ENCODE results near the gene PDE4B. TPM values are rescaled to one million over a fixed set of nuclear protein-coding genes. Genes with fewer than 3 reads are reported as not detected.

PDE4B gene
- total and polyA plus RNA-seq, 12 donors = 2.0 to 63.2 (median 15.3) TPM

DNA sequence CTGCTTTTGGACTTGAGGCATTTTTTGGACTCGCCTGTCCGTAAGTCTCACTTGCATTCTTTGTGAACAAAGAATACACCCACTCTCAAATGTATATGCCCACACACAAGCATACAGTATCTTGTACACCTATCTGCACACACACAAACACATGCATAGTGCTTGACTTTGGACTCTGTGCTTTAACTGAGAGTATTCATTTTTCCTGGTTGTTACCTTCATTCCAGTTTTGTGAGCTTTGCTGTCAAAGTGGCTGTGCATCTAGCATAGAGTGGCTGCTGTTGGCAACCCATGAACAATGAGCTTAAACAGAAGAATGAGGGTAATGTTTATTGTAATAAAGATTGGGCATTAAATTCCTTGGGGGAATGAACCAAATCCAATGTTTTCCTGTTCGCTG, 199.0 kb downstream of the PDE4B start:
- H3K4me3 ChIP-seq = no peak overlapping the region
- H3K27me3 ChIP-seq = peaks cover 0 to 6% (median 4%) of the 10 kb centered on the region in 7 donors
- TF ChIP-seq, protein P1, sequence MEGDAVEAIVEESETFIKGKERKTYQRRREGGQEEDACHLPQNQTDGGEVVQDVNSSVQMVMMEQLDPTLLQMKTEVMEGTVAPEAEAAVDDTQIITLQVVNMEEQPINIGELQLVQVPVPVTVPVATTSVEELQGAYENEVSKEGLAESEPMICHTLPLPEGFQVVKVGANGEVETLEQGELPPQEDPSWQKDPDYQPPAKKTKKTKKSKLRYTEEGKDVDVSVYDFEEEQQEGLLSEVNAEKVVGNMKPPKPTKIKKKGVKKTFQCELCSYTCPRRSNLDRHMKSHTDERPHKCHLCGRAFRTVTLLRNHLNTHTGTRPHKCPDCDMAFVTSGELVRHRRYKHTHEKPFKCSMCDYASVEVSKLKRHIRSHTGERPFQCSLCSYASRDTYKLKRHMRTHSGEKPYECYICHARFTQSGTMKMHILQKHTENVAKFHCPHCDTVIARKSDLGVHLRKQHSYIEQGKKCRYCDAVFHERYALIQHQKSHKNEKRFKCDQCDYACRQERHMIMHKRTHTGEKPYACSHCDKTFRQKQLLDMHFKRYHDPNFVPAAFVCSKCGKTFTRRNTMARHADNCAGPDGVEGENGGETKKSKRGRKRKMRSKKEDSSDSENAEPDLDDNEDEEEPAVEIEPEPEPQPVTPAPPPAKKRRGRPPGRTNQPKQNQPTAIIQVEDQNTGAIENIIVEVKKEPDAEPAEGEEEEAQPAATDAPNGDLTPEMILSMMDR (IDR thresholded peaks at IDR 0.05) = no peak
- H3K27ac ChIP-seq = no peak overlapping the region
- H3K36me3 ChIP-seq = no peaks in the 10 kb centered on the region
- intact Hi-C loops (cut with DNase I) = no loop called here
- WGBS, 2 donors = 80 to 82% methylated on average over 3 of the region's 3 CpGs
- no peaks in the 10 kb centered on the region for H3K9me3 ChIP-seq
- no peak for DNase-seq
- ATAC-seq = no peak
- H3K4me1 ChIP-seq = no peaks in the 10 kb centered on the region

DNA sequence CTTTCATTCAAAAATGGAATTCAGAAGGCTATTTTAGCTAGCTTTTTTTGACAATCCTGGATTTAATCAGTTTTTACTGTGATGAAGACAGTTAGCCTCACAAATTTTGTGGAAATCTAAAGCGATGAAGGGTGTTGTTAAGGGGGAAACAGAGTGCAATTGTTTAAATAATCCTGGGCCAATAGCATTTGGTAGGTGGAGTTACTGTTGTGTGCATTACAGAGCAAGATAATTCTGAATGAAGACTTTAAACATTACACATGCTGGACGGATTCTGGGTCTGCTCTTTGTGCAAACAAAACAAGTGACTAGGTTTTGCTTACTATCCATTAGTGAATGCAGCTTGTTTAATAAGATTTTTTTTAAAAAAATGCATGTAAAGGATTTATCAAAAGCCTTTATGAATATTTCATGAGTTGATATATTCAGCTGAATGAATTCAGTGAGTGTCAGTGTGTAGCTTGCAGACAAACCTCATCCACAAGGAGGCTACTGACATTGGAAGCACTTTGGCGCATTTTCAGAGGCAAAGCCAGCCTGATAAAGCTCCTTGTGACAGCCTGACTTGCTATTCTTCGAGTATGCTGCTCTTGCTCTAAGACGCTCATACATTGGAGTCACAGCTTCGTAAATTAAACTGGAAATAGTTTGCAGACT, 199.6 kb downstream of the PDE4B start:
- no peaks in the 10 kb centered on the region for H3K4me1 ChIP-seq
- 44 to 49% methylated on average over 6 of the region's 6 CpGs for WGBS, 2 donors
- intact Hi-C loops (cut with DNase I) = no loop called here
- DNase-seq (no peak), ATAC-seq (no peak)
- peaks cover 0 to 6% (median 4%) of the 10 kb centered on the region in 7 donors for H3K27me3 ChIP-seq
- H3K36me3 ChIP-seq = no peaks in the 10 kb centered on the region
- no peak overlapping the region for H3K27ac ChIP-seq
- TF ChIP-seq, protein P1 (IDR thresholded peaks at IDR 0.05) = no peak
- H3K9me3 ChIP-seq = no peaks in the 10 kb centered on the region
- no peak overlapping the region for H3K4me3 ChIP-seq

DNA sequence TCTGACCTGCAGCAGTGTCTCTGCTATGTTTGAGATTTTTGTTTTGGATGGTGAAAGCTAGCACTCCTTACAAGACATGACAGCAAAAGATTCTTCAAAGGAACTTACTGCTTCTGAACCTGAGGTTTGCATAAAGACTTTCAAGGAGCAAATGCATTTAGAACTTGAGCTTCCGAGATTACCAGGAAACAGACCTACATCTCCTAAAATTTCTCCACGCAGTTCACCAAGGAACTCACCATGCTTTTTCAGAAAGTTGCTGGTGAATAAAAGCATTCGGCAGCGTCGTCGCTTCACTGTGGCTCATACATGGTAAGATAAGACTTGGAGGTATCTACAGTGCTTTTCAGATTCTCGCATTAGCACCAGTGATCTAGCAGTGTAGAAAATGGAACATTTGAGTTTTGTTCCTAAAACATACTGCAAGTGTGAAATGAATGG, 200.2 kb downstream of the PDE4B start:
- TF ChIP-seq, protein P1 (IDR thresholded peaks at IDR 0.05) = no peak
- DNase-seq (no peak), ATAC-seq (no peak)
- no peaks in the 10 kb centered on the region for H3K4me1 ChIP-seq
- H3K27me3 ChIP-seq = peaks cover 0 to 11% (median 4%) of the 10 kb centered on the region in 7 donors
- 56 to 64% methylated on average over 7 of the region's 7 CpGs for WGBS, 2 donors
- no peaks in the 10 kb centered on the region for H3K36me3 ChIP-seq
- H3K9me3 ChIP-seq = no peaks in the 10 kb centered on the region
- intact Hi-C loops (cut with DNase I) = no loop called here
- no peak overlapping the region for H3K4me3 ChIP-seq
- no peak overlapping the region for H3K27ac ChIP-seq

- no peaks in the 10 kb centered on the region for H3K9me3 ChIP-seq
- DNase-seq = no peak
- H3K27me3 ChIP-seq = peaks cover 0 to 15% (median 2%) of the 10 kb centered on the region in 7 donors
- 72 to 73% methylated on average over 2 of the region's 2 CpGs for WGBS, 2 donors
- TF ChIP-seq, protein P1 (IDR thresholded peaks at IDR 0.05) = no peak
- H3K36me3 ChIP-seq = no peaks in the 10 kb centered on the region
- no peak for ATAC-seq
- no peaks in the 10 kb centered on the region for H3K4me1 ChIP-seq
- no peak overlapping the region for H3K27ac ChIP-seq
- no peak overlapping the region for H3K4me3 ChIP-seq
- intact Hi-C loops (cut with DNase I) = no loop called here
Measured at GRCh38 chr1:65994223-65994622, 201.5 kb downstream of the PDE4B start.
